ENCODE data around the gene RANGRF.

GRCh38 chr17:8275421-8276290 is 12.8 kb upstream of the RANGRF start:
- no peak for TF ChIP-seq CTCF (IDR thresholded peaks at IDR 0.05)
- TF ChIP-seq POLR2A (IDR thresholded peaks at IDR 0.05) = no peak
